ENCODE measurements around the gene PMM2.

Gene PMM2

DNA sequence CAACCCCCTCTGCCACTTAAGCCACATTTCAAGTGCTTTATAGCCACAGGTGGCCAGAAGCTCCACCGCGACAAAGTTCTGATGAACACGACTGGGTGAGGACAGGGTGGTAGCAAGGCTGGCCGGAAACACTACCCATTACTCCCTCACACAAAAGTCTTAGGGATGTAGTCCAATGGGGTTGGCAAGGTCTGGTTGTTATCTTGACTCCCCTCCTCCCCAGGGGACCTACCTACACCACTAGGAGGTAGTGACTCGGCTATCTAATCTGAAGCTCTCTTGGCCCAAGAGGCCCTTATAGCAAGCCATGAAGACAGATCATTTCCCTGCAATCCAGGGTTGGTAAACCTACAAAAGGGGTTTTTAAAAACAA is 92.9 kb downstream of the PMM2 start:
- DNase-seq, result no peak

- no peak for DNase-seq
These were observed 94.5 kb downstream of the PMM2 start for GRCh38 chr16:8892101-8892575.

- no peak for DNase-seq
These were observed 95.8 kb downstream of the PMM2 start for GRCh38 chr16:8893426-8893825.

DNA sequence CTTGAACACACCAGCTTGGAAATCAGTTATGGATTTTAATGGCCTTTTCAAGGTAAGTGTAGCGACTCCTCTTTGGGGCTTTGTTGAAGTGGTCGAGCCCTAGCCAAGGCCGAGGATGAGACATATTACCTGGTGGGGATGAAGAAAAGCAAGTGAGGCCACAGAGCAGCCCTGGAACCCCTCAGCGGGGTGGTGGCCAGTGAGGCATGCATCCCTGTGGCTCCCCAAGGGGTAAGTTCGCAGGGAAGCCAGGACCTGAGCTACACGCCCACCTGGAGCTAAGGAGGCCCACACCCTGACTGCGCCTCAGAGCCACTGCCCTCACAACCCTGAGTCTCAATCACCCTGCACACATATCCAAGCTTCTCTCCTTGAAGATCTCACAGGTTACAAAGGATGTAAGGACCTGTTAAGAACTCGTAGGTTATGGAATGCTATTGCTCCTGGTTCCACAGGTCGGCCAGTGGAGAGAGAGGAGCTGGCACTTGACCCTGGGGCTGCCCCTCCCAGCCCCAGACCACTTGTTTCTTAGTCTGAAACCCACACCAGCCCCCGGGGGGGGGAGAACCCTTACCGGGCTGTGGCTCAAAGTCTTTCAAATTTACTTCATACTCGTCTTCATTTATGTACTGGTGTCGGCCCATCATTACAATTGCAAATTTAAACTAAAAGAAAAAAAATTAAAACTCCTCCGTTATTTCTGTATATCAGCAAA is 96.5 kb downstream of the PMM2 start:
- no peak for DNase-seq

DNA sequence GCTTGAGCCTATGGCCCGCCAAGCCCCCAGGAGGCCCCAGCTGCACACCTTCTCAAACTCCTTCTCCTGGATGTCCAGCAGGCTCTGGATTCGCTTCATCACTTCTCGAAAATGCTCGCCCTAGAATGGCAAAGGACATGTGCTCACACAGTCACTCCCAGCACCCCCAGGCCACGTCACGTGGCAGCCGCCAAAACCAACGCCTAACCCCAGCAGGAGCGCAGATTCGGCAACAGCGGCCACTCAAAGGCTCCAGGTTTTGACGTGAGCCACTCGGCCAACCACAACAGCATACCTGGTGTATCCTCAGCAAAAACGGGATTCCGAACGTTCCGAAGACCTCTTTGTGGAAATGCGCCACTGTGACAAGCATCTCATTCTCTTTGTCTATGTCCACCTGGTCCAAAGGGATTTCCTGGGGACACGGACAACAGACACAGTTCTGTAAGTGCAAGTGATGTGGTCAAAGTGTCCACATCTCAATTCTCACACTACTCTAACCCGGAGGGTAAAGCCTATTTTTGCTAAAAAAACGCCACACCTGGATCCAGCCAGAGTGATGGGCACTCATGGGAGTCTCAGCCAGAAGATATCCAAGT is 97.2 kb downstream of the PMM2 start:
- DNase-seq, result no peak

DNA sequence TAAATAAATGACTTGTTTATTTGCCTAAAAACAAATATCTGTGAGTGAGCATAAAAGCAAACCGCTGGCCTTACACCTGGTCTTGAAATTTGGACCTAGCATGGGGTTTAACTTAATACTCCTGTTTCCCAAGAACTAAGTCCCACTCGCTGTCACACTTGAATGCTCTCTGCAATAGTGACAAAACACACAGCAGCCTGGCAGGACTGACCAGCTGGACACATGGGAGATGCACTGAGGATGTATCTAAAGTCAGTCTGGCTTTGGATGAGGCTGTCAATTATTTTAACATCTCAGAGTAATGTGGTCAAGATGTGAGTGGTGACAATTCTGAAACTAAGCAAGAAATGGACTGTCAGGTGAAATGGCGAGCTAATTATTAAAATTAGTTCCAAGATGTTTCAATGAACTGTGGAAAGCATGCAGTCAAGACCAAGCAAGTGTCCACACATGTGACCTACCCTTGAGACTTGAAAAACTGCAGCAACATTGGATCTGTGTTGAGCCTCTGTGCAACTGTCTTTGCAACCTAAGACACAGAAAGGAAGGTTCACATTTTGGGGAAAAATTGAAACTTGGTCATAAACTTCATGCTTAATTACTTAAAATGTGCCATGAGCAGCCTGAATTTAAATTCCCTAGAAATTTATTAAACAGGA is 101.2 kb downstream of the PMM2 start:
- DNase-seq, result no peak

Data from RPMI8226 (cell line).